Kasumi-1 (cell line): ENCODE results near the gene CASP7.
A peak's percentile ranks its signal among the peaks of the same experiment; 100 is the strongest.

Experiments used
- DNase-seq, 2 experiments: peaks; one replicate each; lab custom pipeline; 2025; lab: John Stamatoyannopoulos, UW

CASP7 gene

DNA sequence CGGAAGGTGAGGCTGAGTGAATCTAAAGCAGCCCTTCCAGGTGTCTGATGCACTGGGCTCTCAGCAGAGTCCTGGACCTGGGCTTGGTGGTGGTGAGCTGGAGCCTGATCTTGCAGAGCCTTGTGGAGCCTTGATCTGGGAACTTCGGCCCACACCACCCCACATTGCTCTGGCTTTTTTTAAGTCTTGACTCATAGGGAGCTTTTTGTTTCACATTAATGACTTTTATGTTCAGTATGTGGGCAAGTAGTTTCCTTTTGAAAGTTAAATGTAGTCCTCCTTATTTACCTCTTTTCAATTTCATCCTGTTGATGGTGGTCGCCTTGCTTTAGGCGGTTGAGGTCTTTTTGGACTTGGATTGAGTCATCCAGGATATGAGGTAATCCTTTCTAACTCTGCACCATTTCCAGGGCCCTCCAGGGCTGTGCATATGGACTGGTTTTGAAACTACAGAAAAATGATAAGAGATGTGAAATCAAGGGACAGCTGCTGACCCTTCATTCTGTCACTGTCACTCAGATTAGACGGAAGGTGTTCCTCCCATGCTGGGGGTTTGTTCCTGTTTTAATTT lies 12.9 kb upstream of the CASP7 start:
- peak; percentile 9 to 33 for DNase-seq

DNA sequence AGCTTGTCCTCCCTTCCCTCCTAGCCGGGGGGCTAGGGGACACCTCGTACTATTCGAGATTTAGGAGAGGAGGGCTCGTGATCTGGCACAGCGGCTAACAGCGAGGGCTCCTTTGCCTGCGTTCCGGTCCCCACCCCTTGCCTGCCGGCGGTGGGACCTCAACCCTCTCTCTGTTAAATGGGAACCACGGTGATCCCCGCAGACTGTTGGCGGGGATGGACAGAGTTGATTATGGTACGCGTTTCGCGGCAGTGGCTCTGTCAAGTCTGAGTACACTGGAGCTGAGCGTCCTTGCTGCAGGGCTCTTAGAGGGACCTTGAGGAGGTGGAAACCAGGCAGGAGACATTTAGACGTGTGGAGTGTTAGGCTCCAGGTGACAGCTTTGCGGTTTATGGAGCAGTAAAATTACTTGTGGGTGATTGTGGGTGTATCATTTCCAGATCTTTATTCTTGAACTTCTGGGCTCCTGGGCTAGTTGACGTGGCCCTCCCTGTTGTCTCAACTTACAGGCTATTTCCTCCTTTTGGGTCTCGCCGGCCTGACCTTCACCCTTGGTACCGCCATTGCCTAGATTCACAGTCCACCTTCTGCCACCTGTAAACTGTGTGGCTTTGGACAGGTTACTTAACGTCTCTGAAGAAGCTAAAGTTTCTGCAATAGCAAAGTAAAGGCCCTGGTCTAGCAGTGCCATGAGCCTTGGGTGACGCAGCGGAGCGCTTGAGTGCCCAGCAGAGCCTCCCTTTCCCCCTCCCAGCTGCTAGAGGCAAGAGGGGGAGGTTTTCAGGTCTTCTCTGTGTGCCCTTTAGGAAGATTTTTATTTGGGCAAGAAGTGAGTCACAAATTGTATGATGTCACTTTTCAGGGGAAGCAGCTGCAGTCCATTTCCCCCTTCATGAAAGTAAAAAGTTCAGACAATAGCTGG lies 739 bp downstream of the CASP7 start:
- peak; percentile 76 to 77 for DNase-seq

DNA sequence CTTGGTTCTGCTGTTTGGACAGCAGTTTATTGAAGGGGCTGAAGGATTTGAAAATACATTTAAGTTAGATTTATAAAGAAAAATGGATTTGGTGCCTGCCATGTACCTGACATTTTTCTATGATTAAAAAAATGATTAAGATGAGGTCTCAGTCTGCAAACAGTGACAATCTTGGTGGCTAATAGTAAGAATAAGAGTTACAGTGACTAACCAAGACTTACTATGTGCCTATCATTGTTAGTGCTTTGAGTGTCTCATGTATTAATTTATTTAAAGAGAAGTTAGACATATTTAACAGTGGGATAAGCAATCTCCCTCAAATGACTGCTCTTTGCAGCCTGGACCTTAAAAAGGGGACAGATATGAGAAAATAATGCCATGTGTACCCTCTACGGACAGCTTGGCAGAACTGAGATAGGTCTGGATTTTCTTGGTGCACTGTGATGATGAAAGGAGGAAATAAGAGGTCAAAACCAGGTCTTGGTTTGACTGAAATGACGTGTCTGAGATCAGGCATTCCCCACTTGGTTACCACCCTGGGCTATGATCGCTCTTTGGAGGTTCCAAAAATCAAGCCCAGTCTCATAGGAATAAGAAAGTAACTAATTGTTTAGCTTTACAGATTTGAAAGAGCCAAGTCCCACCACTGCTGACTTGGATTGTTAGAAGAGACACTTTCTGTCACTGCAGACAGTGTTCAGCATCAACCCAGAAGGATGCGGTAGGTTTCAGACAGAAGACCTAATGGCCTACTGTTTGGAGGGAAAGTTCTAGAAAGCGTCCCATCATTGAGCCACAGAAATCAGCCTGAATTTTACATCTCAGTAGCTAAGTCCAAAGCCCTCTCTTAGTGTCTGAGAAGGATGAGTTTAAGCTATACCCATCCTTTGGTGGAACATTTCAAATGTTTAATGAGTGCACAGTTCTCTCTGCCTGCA lies 2.1 kb downstream of the CASP7 start:
- DNase-seq: no peak

DNA sequence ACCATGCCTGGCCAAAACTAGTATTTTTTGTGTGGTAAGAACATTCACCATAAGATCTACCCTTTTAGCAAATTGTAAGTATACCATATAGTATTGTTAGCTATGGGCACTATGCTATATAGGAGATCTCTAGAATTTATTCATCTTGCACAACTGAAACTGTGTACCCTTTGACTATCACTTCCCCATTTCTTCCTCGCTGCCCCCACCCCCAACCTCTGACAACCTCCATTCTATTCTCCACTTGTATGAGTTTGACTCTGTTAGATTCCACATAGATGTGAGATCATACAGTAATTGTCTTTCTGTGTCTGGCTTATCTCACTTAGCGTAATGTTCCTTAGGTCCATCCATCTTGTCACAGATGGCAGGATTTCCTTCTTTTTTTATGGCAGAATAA lies 3.6 kb downstream of the CASP7 start:
- DNase-seq: peak in 1 of 2 experiments; percentile 17

DNA sequence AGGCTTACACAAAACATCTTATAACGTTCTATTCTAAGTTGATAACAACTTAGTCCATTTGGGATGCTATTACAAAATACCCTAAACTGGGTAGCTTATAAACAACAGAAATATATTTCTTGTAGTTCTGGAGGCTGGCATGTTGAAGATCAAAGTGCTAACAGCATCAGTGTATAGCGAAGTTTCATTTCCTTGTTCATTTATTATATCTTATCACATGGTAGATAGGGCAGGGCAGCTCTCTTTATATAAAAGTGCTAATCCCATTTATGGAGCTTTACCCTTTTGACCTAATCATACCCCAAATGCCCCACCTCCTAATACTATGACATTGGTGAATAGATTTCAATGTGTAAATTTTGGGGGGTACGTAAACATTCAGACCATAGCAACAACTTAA lies 6.3 kb downstream of the CASP7 start:
- DNase-seq: no peak

DNA sequence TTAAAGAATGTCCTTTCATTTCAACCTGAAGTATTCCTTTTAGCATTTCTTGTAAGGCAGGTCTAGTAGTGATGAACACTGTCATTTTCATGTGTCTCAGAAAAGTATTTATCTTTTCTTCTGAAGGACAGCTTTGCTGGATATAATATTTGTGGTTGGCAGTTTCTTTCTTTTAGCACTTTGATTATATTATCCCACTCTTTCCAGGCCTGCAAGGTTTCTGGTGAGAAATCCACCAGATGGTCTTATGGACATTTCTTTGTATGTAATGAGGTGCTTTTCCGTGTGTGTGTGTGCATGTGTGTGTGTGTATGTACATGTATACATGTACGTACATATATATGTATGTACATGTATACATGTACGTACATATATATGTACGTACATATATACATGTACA lies 7.3 kb downstream of the CASP7 start:
- DNase-seq: no peak

DNA sequence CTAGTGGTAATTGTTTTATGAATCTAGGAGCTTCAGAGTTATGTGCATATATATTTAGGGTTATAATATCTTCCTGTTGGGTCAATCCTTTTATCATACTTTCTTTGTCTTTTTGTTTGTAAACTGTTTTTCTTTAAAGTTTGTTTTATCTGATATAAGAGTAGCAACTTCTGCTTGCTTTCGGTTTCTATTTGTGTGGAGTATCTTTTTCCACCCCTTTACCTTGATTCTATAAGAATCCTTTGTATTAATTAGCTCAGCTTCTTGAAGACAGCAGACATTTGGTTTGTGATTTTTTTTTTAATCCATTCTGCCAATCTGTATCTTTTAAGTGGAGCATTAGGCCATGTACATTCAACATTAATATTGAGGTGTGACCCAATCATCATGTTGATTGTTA lies 9.3 kb downstream of the CASP7 start:
- no peak for DNase-seq

DNA sequence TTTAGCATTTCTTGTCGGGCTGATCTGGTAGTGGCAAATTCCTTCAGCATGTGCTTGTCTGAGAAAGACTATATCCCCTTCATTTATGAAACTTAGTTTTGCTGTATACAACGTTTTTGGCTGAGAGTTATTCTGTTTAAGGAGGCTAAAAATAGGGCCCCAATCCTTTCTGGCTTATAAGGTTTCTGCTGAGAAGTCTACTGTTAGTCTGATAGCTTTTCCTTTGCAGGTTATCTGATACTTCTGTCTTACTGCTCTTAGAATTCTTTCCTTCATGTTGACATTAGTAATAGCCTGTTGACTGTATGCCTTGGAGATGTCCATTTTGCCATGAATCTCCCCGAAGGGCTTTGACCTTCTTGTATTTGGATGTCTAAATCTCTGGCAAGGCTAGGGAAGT lies 9.9 kb downstream of the CASP7 start:
- DNase-seq: no peak

DNA sequence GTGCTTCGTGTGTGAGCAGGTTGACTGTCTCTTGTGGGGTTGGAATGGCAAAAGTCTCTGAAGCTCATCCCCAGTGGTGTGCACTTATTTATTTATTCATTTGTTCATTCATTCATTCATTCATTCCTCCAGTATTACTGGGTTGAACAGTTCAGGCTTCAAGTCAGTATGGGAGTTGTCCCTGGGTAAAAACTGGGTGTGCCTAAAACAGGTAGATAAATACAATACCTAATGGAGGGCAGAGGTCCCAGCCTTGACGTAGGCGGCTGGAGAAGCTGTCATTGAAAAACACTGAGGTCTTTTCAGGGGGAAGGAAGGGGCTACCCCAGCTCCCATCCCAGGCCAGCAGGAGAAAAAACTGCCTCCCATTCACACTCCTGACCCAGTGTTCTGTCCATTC lies 11.0 kb downstream of the CASP7 start:
- no peak for DNase-seq

DNA sequence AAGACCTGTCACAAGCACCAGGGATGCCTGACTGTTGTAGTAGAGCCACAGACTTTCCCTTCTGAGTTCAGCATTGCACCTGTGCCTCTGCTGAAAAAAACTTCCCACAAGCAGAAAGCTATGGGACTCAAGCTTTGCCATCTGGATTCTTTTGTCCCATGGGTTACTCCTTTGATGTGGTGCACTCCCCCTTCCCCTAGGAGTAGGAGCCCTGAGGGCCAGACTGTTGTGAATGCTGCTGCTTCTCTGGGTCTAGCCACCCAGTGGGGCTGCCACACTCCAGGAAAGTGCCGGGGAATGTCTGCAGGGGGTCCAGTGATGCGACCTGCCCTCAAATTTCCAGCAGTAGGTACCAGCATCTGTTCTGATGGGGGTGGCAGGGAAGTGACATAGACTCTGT lies 11.7 kb downstream of the CASP7 start:
- no peak for DNase-seq

DNA sequence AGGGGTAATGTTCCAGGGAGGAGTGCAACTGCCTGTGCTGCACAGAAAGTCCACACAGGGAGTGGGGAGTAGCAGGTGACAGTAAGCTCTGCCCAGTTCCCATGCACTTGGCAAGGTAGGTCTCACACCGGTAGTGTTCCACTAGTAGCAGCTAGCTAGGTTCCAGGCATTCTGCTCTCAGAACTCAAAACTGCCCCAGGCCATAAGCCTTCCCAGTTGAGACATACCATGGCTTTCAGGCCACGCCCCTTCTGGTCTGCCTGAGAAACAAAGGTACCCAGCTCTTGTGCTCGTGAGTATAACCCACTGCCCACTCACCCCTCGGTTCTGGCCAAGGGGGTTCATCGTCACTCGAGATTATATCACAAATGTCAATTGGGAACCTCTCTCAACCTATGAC lies 12.6 kb downstream of the CASP7 start:
- no peak for DNase-seq

DNA sequence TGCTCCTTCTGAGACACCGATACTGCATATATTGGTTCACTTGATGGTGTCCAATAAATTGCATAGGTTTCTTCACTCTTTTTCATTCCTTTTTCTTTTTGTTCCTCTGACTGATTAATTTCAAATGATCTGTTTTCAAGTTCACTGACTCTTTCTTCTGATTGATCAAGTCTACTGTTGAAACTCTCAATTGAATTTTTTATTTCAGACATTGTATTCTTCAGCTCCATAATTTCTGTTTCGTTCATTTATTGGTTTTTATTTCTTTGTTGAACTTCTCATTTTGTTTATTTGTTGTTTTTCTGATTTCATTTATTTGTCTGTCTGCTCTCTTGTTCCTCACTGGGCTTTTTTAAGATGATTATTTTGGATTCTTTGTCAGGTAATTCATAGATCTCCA lies 13.6 kb downstream of the CASP7 start:
- no peak for DNase-seq

DNA sequence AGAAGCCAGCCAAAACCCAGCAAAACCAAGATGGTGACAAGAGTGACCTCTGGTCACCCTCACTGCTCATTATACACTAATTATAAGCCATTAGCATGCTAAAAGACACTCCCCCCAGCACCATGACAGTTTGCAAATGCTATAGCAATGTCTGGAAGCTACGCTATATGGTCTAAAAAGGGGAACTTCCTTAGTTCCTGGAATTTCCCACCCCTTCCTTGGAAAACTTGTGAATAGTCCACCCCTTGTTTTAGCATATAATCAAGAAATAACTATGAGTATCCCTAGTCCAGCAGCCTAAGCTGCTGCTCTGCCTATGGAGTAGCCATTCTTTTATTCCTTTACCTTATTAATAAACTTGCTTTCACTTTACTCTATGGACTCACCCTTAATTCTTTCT lies 16.0 kb downstream of the CASP7 start:
- no peak for DNase-seq

DNA sequence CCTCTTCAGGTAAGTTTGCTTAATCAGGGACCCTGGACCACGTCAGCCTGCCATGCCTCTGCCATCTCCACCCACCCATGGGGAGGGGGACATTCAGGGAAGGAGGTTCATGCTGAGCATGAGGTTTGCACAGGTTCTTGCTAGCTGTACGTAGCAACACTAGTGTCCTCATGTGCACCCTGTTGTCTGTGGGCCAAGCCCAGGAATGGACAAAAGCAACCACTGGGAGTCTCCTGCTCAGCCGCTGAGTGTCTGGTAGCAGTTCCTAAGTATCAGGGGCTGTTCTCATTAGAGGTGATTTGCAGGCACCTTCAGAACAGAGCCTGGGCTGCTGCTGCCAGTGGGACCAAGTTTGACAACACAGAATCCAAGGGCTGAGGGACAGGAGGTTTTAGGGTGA lies 17.9 kb downstream of the CASP7 start:
- DNase-seq: no peak

DNA sequence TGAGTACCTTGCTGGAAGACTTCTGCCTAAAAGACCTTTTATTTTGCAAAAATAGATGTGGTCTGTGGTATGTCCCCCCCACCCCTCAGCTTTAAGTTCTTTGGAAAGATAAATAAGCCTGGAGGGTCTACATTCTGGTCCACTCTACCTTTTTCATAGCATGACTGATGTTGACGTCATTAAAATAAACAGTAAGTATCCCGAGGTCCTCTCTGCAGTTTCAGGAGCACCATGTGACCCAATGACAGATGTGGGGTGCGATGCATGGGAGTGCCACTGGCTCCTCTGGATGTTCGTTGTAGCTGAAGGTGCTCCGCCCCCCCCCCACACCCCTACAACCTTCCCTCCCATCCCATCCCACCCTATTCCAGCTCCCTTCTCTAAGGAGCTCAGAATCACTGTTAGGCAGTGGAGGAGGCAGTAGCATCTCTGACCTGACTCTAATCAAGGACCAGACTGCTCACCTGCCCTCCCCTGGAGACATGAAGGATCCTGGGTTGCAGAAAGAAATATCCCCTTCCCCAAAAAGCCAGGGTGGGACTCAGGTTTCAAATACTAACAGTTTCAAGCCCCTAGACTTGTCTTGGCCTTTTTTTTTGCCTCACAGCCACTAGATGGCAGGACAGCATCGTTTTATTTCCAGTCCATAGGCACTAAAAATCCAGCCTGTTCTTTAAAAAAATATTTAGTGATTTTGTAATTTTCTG lies 25.1 kb downstream of the CASP7 start:
- DNase-seq: peak; percentile 54 to 75

DNA sequence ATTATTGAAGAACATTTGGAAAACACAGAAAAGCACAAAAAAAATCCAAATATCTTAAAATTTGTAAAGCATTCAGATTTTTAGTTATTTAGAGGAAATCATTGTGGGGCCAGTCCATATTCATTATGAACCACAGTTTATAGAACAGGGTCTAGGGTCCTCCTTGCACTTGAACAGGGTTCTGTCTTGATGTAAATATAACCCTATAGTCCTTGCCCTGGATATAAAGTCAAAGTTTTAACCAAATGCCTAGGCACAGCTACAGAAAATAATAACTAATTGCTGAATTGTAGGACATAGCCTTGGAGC lies 25.6 kb downstream of the CASP7 start:
- no peak for DNase-seq

DNA sequence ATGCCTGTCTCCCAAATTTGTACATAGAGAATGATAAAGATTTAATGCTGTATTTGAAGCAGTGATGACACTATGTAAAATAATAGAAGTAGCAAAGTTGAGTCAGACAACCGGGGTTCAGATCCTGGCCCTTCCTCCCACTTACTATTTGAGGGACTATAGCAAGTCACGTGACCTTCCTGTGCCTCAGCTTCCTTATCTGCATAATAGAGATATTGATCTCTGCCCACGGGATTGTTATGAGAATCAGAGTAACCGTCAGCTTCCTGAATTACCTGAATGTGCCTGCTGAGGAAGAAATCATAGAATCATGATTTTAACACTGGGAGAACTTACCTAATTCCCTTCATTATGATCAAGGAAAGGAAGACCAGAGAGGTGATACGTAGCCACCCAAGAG lies 26.9 kb downstream of the CASP7 start:
- DNase-seq: no peak

DNA sequence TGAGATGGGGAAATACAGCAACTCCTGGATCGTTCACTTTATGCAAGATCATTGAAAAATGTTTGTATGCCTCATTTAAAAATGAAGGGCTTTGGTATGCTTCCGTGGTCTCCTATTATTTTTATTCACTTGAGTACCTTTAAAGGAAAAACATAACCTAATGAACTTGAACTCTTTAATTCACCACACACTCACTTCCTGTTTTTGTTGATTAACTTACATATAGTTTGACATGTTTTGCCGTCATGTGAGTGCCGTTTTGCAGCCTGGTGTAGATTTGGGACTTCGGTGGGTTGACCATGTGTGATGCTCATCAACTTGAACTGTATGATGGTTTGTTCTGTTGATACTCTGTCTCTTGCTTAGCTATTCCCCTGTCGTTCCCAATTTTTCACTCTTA lies 28.9 kb downstream of the CASP7 start:
- no peak for DNase-seq

DNA sequence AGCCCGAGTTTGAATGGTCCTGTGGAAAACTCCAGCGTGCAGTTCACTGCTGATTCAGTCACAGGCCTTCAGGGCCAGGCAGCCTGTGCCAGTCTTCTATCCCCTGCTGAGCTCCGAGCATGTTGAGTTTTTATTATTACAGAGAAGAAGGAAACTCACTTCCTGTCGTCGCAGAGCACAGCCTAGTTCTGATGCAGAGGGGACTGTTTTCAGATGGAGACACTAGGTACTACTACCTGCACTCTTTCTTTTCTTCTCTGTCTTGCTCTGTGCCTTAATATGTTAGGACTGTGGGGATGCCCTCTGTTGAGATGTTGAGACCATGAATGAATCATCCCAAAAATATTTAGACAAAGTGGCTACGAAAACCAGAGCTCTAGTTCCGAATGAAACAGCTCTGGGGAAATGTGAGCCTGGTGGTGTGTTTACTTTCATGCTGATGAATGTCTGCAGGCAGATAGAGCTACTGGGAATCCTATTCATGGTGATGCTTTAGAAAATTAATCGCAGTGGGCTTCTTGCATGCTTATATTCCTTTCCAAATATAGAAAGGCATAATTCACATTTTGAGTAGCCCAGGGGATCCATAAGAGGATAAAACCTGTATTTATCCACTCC lies 29.6 kb downstream of the CASP7 start:
- no peak for DNase-seq

DNA sequence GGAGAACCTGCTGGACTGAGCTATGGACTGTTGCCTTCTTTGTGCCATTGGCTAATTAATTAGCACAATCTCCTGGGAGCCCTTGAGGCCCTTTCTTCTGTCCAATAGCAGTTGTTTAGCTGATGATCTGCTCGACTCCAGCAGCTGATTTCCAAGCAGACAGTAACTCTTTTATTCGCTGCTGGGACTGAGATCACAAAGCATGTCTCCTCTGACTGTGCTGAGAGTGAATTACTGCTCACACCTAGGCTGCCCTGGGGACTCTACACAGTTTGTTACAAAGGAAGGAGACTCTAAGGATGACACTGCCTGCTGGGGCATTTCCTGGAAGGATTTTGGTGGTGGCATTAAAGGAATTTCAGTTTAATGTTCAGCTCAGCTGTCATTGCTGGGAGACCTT lies 31.4 kb downstream of the CASP7 start:
- DNase-seq: no peak

DNA sequence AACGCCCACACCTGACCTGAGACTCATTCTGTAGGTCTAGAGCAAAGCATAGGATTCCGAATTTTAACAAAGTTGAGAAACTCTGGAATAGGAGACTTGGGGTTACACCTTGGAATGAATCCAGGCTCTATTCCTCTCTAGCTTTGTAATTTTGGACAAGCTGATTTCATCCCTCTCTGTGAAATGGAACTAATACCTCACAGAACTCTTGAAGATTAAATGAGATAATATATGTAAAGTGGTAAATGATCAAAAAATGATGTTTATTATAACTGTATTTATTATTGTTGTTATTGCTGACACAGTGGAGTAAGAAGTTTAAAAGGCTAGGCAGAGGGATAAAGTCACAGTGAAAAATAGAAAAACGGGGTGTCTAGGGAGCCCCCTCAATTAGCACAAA lies 32.3 kb downstream of the CASP7 start:
- DNase-seq: no peak
